HCEC 1CT (cell line): ENCODE results near the gene KDM7A.

Experiments used
- DNase-seq: peaks from one replicate; pipeline ENCODE4 v3.0.0-alpha.2; 2017

The KDM7A gene

GRCh38 chr7:140051820-140052219 lies 125.0 kb downstream of the KDM7A start:
- no peak for DNase-seq

- DNase-seq = no peak
These were observed 126.7 kb downstream of the KDM7A start for GRCh38 chr7:140050100-140050499.

GRCh38 chr7:140049339-140050024 lies 127.3 kb downstream of the KDM7A start:
- DNase-seq = no peak

GRCh38 chr7:140048989-140049338 lies 127.8 kb downstream of the KDM7A start:
- DNase-seq = no peak

- DNase-seq = no peak
These were observed 128.6 kb downstream of the KDM7A start for GRCh38 chr7:140048138-140048537.

- no peak for DNase-seq
These were observed 129.6 kb downstream of the KDM7A start for GRCh38 chr7:140047197-140047596.

GRCh38 chr7:140045697-140046096 lies 131.1 kb downstream of the KDM7A start:
- DNase-seq = no peak

GRCh38 chr7:140044251-140044650 lies 132.5 kb downstream of the KDM7A start:
- DNase-seq = no peak

GRCh38 chr7:140042386-140042670 lies 134.5 kb downstream of the KDM7A start:
- DNase-seq = no peak

GRCh38 chr7:140041659-140042385 lies 135.0 kb downstream of the KDM7A start:
- DNase-seq = no peak

GRCh38 chr7:140039896-140040295 lies 136.9 kb downstream of the KDM7A start:
- DNase-seq = no peak

GRCh38 chr7:140039066-140039465 lies 137.7 kb downstream of the KDM7A start:
- no peak for DNase-seq

- DNase-seq = no peak
These were observed 140.4 kb downstream of the KDM7A start for GRCh38 chr7:140036224-140036962.

GRCh38 chr7:140035400-140036223 lies 141.2 kb downstream of the KDM7A start:
- DNase-seq = peak; percentile 78
